NOMO-1 treated with DMSO at 0.1 percent for 48 hours (cell line): ENCODE results near the gene SLC26A11.
"Not testable (repeated sequence)": the region's sequence is repeated elsewhere in the genome, so short reads cannot be mapped to it uniquely, and the experiment has no call there.

ENCODE experiments used
- DNase-seq: peaks from one replicate; lab custom pipeline; 2025; ENCODE audit not compliant: unreplicated experiment; lab: John Stamatoyannopoulos, UW

The SLC26A11 gene

DNA sequence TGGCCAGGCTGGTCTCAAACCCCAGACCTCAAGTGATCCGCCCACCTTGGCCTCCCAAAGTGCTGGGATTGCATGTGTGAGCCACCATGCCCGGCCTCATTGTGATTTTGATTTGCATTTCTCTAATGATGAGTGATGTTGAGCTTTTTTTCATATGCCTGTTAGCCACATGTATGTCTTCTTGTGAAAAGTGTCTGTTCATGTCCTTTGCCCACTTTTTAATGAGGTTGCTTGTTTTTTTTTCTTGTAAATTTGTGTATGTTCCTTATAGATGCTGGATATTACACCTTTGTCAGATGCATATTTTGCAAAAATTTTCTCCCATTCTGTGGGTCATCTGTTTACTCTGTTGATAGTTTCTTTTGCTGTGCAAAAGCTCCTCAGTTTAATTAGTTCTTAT, 80.5 kb downstream of the SLC26A11 start:
- DNase-seq, result not testable (repeated sequence)
